HCT116 (cell line): ENCODE results near the gene JOSD1. TPM values are rescaled to one million over a fixed set of nuclear protein-coding genes. Genes with fewer than 3 reads are reported as not detected.

Experiments used
- ATAC-seq: fragments of 200-7000 bp; cut with Tn5 transposase; 2 replicates; pipeline ENCODE4 v1.9.1; 2020; ENCODE audit warnings: mild to moderate bottlenecking, moderate library complexity
- BruUV-seq: library from RNA; stranded (reverse); fragments of 400-500 nt; replicated peaks from 2 replicates; lab custom pipeline; 2021; lab: Mats Ljungman, UMichigan
- CTCF ChIA-PET: fragments of 300-600 bp; sonication (Branson Sonifier 250); formaldehyde crosslinking; loops from one replicate; lab custom pipeline; 2021; ENCODE audit warnings: antibody characterized with exemption; lab: Charles Lee
- POLR2A ChIA-PET: fragments of 300-600, 350-600 bp; sonication (Branson Sonifier 250); formaldehyde crosslinking; loops from one replicate; lab custom pipeline; 2021; ENCODE audit warnings: antibody characterized with exemption; lab: Charles Lee
- RAD21 ChIA-PET, 2 experiments: fragments of 300-600 bp; sonication (Branson Sonifier 250); formaldehyde crosslinking; loops; one replicate each; lab custom pipeline; 2023; ENCODE audit warnings: low total read pairs in 2 of 2; ENCODE audit not compliant: uncharacterized antibody in 2 of 2, unreplicated experiment in 2 of 2, low non-redundant PET in 1 of 2; lab: Charles Lee
- DNase-seq: peaks from one replicate; pipeline ENCODE4 v3.0.0-alpha.2; 2010; ENCODE audit warnings: low read depth, low spot score
- H2AFZ ChIP-seq: fragments of 200-600 bp; shearing (Covaris generic), sonication (generic); 2 replicates; pipeline ENCODE4 v1.6.1; 2017; ENCODE audit warnings: low read depth, mixed run types, mixed read lengths, antibody characterized with exemption, low read length; ENCODE audit not compliant: poor library complexity, severe bottlenecking
- H3K27ac ChIP-seq: 2 replicates; pipeline ENCODE4 v1.5.1; 2012; ENCODE audit warnings: low read depth, low read length
- H3K27me3 ChIP-seq: fragments of 200-600 bp; sonication (generic); 2 replicates; pipeline ENCODE4 v1.6.1; 2016; ENCODE audit warnings: mixed run types, low read length, mixed read lengths; ENCODE audit not compliant: insufficient read depth
- H3K36me3 ChIP-seq, 2 experiments: fragments of 200-500 bp in 1 of 2; fragments of 200-600 bp in 1 of 2; sonication (Bioruptor generic) in 1 of 2; sonication (generic) in 1 of 2; 2 replicates each; pipeline versions ENCODE4 v1.5.1 to v1.6.1; 2014 to 2016; ENCODE audit warnings: low read length in 2 of 2, inconsistent platforms in 1 of 2, mixed read lengths in 1 of 2, mixed run types in 1 of 2; ENCODE audit not compliant: insufficient read depth in 2 of 2, control insufficient read depth in 1 of 2
- H3K4me1 ChIP-seq, 2 experiments: fragments of 200-600 bp in 1 of 2; sonication (generic) in 1 of 2; 2 replicates each; pipeline versions ENCODE4 v1.5.1 to v1.6.1; 2012 to 2017; ENCODE audit warnings: low read length in 2 of 2, inconsistent platforms in 1 of 2, mild to moderate bottlenecking in 1 of 2, mixed read lengths in 1 of 2, mixed run types in 1 of 2, moderate library complexity in 1 of 2; ENCODE audit not compliant: insufficient read depth in 2 of 2, control insufficient read depth in 1 of 2
- H3K4me2 ChIP-seq: fragments of 200-600 bp; sonication (generic); 2 replicates; pipeline ENCODE4 v1.6.1; 2017; ENCODE audit warnings: mixed run types, low read length, mixed read lengths
- H3K4me3 ChIP-seq, 2 experiments: fragments of 200-600 bp in 1 of 2; sonication (generic) in 1 of 2; replicated peaks in 1 of 2; 2 replicates each; pipeline ENCODE4 v1.5.1; 2011 to 2016; ENCODE audit warnings: low read length in 2 of 2, control low read depth in 1 of 2, low read depth in 1 of 2, mild to moderate bottlenecking in 1 of 2, mixed read lengths in 1 of 2, mixed run types in 1 of 2
- H3K79me2 ChIP-seq: fragments of 200-600 bp; sonication (generic); 2 replicates; pipeline ENCODE4 v1.6.1; 2017; ENCODE audit warnings: mild to moderate bottlenecking, mixed run types, low read length, moderate library complexity, mixed read lengths; ENCODE audit not compliant: insufficient read depth
- H3K9ac ChIP-seq: fragments of 200-600 bp; sonication (generic); 2 replicates; pipeline ENCODE4 v1.6.1; 2016; ENCODE audit warnings: low read length, mixed read lengths
- H3K9me2 ChIP-seq: fragments of 200-600 bp; sonication (generic), shearing (Covaris generic); 2 replicates; pipeline ENCODE4 v1.6.1; 2017; ENCODE audit warnings: mixed run types, mild to moderate bottlenecking, moderate library complexity; ENCODE audit not compliant: insufficient read depth
- H3K9me3 ChIP-seq, 2 experiments: fragments of 200-500 bp in 1 of 2; fragments of 200-600 bp in 1 of 2; sonication (Bioruptor generic) in 1 of 2; sonication (generic) in 1 of 2; 2 replicates each; pipeline ENCODE4 v1.6.1; 2014 to 2017; ENCODE audit warnings: low read length in 2 of 2, mixed read lengths in 2 of 2, inconsistent platforms in 1 of 2, low read depth in 1 of 2, mild to moderate bottlenecking in 1 of 2, mixed run types in 1 of 2, moderate library complexity in 1 of 2; ENCODE audit not compliant: control insufficient read depth in 1 of 2, insufficient read depth in 1 of 2
- H4K20me1 ChIP-seq: fragments of 200-600 bp; sonication (generic), shearing (Covaris generic); 2 replicates; pipeline ENCODE4 v1.6.1; 2017; ENCODE audit warnings: mixed run types, mild to moderate bottlenecking, moderate library complexity; ENCODE audit not compliant: insufficient read depth
- CBX3 ChIP-seq: IDR thresholded peaks from 2 replicates; pipeline ENCODE4 v1.6.1; 2012; ENCODE audit warnings: low read depth
- CTCF ChIP-seq, 3 experiments: fragments of 200-600 bp in 1 of 3; sonication (generic) in 1 of 3; IDR thresholded peaks in 2 of 3; conservative IDR thresholded peaks in 1 of 3; 2 replicates each; pipeline ENCODE4 v1.5.1; 2012 to 2017; ENCODE audit warnings: low read depth in 2 of 3, low read length in 2 of 3, antibody characterized with exemption in 1 of 3, borderline replicate concordance in 1 of 3, control low read depth in 1 of 3, mild to moderate bottlenecking in 1 of 3, mixed read lengths in 1 of 3, mixed run types in 1 of 3, moderate library complexity in 1 of 3; ENCODE audit not compliant: insufficient read depth in 1 of 3
- EGR1 ChIP-seq: IDR thresholded peaks from 2 replicates; pipeline ENCODE4 v1.6.1; 2012; ENCODE audit warnings: low read depth
- EZH2 ChIP-seq: fragments of 200-600 bp; sonication (generic); IDR thresholded peaks from 2 replicates; pipeline ENCODE4 v1.6.1; 2017; ENCODE audit warnings: antibody characterized with exemption, mixed run types
- JUND ChIP-seq: IDR thresholded peaks from 2 replicates; pipeline ENCODE4 v1.6.1; 2012
- MAX ChIP-seq: IDR thresholded peaks from 2 replicates; pipeline ENCODE4 v1.6.1; 2012
- POLR2A ChIP-seq: IDR thresholded peaks from 2 replicates; pipeline ENCODE4 v1.7.0; 2011; ENCODE audit warnings: borderline replicate concordance; ENCODE audit not compliant: insufficient read depth, insufficient read length; ENCODE audit errors: extremely low read depth
- RAD21 ChIP-seq: IDR thresholded peaks from 2 replicates; pipeline ENCODE4 v1.6.1; 2012; ENCODE audit warnings: low read depth, mild to moderate bottlenecking
- SP1 ChIP-seq: IDR thresholded peaks from 2 replicates; pipeline ENCODE4 v1.6.1; 2012; ENCODE audit warnings: low read depth
- SRF ChIP-seq: IDR thresholded peaks from 2 replicates; pipeline ENCODE4 v1.6.1; 2012; ENCODE audit warnings: low read depth
- TCF7L2 ChIP-seq: IDR thresholded peaks from 2 replicates; pipeline ENCODE4 v1.7.0; 2011; ENCODE audit warnings: borderline replicate concordance, inconsistent platforms; ENCODE audit not compliant: insufficient read depth, insufficient read length; ENCODE audit errors: extremely low read depth
- intact Hi-C: fragments of 100-400 bp; cut with micrococcal nuclease; formaldehyde crosslinking; loops from 2 replicates; pipeline ENCODE4 v1.10.0; 2022
- total RNA-seq: library from RNA; stranded (reverse); gene quantifications from one replicate; pipeline ENCODE4 v1.2.1, GENCODE V29; 2021; ENCODE audit not compliant: unreplicated experiment
- TF ChIP-seq, protein P1 (sequence below): IDR thresholded peaks from 2 replicates; pipeline ENCODE4 v1.6.1; 2012; ENCODE audit warnings: low read depth

The JOSD1 gene
- total RNA-seq, 1 experiment from 2014 or later, result 67.3 TPM

GRCh38 chr22:38657045-38657909 is 43.5 kb downstream of the JOSD1 start:
- ChIA-PET POLR2A (no interaction called here), RAD21 (no interaction called here), CTCF (no interaction called here)
- TF ChIP-seq, protein P1, sequence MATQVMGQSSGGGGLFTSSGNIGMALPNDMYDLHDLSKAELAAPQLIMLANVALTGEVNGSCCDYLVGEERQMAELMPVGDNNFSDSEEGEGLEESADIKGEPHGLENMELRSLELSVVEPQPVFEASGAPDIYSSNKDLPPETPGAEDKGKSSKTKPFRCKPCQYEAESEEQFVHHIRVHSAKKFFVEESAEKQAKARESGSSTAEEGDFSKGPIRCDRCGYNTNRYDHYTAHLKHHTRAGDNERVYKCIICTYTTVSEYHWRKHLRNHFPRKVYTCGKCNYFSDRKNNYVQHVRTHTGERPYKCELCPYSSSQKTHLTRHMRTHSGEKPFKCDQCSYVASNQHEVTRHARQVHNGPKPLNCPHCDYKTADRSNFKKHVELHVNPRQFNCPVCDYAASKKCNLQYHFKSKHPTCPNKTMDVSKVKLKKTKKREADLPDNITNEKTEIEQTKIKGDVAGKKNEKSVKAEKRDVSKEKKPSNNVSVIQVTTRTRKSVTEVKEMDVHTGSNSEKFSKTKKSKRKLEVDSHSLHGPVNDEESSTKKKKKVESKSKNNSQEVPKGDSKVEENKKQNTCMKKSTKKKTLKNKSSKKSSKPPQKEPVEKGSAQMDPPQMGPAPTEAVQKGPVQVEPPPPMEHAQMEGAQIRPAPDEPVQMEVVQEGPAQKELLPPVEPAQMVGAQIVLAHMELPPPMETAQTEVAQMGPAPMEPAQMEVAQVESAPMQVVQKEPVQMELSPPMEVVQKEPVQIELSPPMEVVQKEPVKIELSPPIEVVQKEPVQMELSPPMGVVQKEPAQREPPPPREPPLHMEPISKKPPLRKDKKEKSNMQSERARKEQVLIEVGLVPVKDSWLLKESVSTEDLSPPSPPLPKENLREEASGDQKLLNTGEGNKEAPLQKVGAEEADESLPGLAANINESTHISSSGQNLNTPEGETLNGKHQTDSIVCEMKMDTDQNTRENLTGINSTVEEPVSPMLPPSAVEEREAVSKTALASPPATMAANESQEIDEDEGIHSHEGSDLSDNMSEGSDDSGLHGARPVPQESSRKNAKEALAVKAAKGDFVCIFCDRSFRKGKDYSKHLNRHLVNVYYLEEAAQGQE, result no peak
- TF ChIP-seq SP1, result no peak
- no peak for TF ChIP-seq SRF
- TF ChIP-seq EZH2, result no peak
- TF ChIP-seq MAX, result no peak
- no peak for TF ChIP-seq RAD21
- no peak for TF ChIP-seq TCF7L2
- TF ChIP-seq EGR1, result no peak
- no peak for TF ChIP-seq CTCF (IDR thresholded peaks at IDR 0.05 in 2 of 3, conservative IDR thresholded peaks at IDR 0.05 in 1 of 3; ENCODE audit: borderline replicate concordance in 1 of 3, insufficient read depth in 1 of 3, low read depth in 2 of 3, low read length in 2 of 3)
- no peak for TF ChIP-seq CBX3
- no peak for TF ChIP-seq JUND
- TF ChIP-seq POLR2A, result no peak
- no peaks in the 10 kb centered on the region for H3K27me3 ChIP-seq
- H4K20me1 ChIP-seq, result no peaks in the 10 kb centered on the region
- H2AFZ ChIP-seq, result no peak overlapping the region
- no TSS peak for BruUV-seq
- H3K4me2 ChIP-seq, result peak overlapping the region; percentile 96
- ATAC-seq, result peak; percentile 23; the same call in 1 of the 2 replicates
- H3K9me3 ChIP-seq, result no peaks in the 10 kb centered on the region
- peaks cover 4 to 18% of the 10 kb centered on the region in 2 experiments; a peak in 3 of 4 replicates for H3K4me1 ChIP-seq
- no peaks in the 10 kb centered on the region for H3K36me3 ChIP-seq
- peak overlapping the region; percentile 84 for H3K27ac ChIP-seq
- no peak for DNase-seq
- peak overlapping the region; percentile 84 for H3K9ac ChIP-seq
- H3K9me2 ChIP-seq, result no peaks in the 10 kb centered on the region
- H3K79me2 ChIP-seq, result peaks cover 12% of the 10 kb centered on the region
- intact Hi-C loops, result loop anchor here (2.0 kb wide), 1 partner anchor 24 kb away; the partner anchor contains the start of gene TOMM22
- peak overlapping the region; percentile 82 to 84 for H3K4me3 ChIP-seq
